GM12875 (cell line): Measurements from ENCODE around the gene CYTL1.

Source experiments
- H3K4me3 ChIP-seq: one replicate; pipeline ENCODE4 v1.5.1; 2011; ENCODE audit warnings: low read depth, low read length, control low read depth
- TF ChIP-seq, protein P1 (sequence below): IDR thresholded peaks from 2 replicates; pipeline ENCODE4 v1.5.1; 2011; ENCODE audit warnings: low read depth, mild to moderate bottlenecking, control low read depth, inconsistent platforms, low read length, moderate library complexity, borderline replicate concordance; ENCODE audit not compliant: insufficient read depth

CYTL1 gene

DNA sequence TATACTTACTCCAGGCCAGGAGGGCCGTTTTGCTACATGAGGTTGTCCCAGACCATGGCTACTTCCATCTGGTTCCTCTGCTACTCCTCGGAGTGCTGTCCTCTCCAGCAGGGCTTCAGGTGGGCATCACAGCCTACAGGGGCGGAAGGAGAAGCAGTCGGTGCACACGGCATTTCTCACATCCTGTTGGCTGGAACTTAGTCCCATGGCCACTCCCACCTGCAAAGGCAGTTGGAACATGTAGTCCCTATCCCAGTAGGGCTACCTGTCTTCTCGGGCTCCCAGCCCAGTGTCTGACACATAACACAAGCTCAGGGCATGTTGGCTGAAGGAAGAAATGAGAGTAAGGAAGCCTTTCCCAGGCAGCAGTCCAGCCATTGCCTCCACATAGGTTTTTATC lies 24.3 kb upstream of the CYTL1 start:
- no peak overlapping the region for H3K4me3 ChIP-seq
- TF ChIP-seq, protein P1, sequence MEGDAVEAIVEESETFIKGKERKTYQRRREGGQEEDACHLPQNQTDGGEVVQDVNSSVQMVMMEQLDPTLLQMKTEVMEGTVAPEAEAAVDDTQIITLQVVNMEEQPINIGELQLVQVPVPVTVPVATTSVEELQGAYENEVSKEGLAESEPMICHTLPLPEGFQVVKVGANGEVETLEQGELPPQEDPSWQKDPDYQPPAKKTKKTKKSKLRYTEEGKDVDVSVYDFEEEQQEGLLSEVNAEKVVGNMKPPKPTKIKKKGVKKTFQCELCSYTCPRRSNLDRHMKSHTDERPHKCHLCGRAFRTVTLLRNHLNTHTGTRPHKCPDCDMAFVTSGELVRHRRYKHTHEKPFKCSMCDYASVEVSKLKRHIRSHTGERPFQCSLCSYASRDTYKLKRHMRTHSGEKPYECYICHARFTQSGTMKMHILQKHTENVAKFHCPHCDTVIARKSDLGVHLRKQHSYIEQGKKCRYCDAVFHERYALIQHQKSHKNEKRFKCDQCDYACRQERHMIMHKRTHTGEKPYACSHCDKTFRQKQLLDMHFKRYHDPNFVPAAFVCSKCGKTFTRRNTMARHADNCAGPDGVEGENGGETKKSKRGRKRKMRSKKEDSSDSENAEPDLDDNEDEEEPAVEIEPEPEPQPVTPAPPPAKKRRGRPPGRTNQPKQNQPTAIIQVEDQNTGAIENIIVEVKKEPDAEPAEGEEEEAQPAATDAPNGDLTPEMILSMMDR, result no peak

DNA sequence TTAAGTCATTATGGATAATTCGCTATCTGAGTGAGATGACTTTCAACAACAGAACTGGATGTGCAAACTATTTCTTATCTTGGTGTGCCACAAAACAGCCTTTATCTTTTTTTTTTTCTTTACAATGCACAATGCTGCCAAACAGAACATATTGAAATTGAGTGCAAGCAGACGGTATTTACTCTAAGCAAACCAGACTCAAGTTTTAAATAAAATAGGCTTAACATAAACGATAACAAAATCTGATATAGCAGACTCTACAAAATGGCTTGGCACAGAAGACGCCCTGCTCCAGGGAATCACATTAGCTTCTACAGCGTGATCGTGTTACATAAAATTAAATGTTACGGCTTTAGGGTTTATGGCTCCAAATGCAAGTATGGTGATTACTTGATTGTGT lies 22.4 kb upstream of the CYTL1 start:
- H3K4me3 ChIP-seq, result no peak overlapping the region

GRCh38 chr4:5040856-5041620 lies 21.8 kb upstream of the CYTL1 start:
- TF ChIP-seq, protein P1, result no peak
- H3K4me3 ChIP-seq, result no peak overlapping the region

More for the DNA sequence above, 22.4 kb upstream of the CYTL1 start:
- TF ChIP-seq, protein P1, result no peak

DNA sequence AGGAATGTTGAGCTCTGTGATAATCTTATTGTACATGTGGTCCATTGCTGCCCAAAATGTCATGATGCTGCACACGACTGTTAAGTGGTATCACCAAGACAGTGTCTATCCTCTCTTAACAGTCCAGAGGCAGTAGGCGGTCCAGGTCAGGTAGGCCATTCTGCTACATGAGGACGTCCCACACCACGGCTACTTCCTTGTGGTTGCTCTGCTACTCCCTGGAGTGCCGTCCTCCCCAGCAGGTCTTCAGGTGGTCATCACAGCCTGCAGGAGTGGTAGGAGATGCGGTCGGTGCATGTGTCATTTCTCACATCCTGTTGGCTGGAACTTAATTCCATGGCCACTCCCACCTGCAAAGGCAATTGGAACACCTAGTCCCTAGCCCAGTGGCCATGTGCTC lies 20.5 kb upstream of the CYTL1 start:
- H3K4me3 ChIP-seq, result no peak overlapping the region
- TF ChIP-seq, protein P1, result no peak

DNA sequence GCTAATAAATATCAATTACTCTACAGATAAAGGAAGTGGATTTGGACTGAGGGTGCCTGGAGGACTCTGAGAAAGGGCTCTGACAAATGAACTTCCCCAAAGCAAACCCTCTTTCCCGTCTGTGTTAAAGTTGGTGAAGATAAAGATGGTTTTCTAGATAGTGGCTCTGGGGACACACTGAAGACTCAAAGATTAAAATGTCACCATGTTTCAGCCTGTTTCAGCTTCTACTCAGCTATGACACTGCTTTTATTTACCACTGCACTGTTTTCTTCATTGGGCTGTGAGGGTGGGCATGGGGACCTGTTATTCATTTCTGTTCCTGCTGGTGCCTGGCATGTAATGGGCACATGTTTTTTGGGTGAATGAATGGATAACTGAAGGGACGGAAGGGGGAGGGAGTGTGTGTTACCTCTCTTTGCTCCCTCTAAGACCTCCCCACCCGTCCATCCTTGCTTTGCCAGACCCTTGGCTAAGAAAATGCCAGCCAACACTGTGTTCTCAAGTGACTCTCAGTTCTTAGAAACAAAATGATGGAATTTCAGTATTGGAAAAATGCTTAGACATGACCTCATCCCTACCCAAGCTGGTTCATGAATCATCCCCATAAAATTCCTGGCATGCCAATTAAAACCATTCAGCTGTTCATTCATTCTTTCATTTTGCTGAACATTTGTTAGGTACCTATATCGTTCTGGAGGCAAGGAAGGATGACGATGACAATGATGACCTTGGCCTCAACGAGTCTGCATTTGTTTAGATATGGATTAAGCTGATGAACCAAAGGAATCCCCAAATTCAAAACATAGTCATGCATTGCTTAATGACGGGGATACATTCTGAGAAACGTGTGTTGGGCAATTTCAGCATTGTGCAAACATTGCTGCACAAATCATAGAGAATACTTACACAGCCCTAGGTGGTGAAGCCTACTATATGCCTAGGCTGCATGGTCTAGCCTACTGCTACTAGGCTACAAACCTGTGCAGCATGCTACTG lies 18.6 kb upstream of the CYTL1 start:
- TF ChIP-seq, protein P1, result no peak
- no peak overlapping the region for H3K4me3 ChIP-seq

DNA sequence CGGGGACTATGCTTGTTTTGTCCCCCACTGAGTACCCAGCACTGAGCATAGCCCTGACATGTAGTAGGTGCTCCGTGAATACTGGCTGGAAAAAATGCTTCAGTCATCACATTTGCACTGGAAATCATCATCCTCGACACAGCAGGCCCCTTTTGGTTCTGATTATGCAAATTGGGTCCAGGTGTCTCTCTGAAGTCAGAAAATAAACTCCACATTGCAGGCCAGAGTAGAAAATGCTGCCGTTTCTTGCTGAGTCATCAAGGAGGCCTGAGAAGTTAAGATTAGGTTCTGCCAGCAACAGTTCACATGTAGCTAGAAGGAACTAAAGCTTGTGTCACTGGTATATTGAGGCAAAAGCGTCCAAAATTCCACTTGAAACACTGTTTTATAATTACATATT lies 17.0 kb upstream of the CYTL1 start:
- no peak overlapping the region for H3K4me3 ChIP-seq
- TF ChIP-seq, protein P1, result no peak
